Karpas-422 (cell line): Measurements from ENCODE around the gene HIPK1. TPM values are rescaled to one million over a fixed set of nuclear protein-coding genes. Genes with fewer than 3 reads are reported as not detected.
"Not testable (repeated sequence)": the region's sequence is repeated elsewhere in the genome, so short reads cannot be mapped to it uniquely, and the experiment has no call there.

Source experiments
- DNase-seq: peaks from one replicate; pipeline ENCODE4 v3.0.0-alpha.2; 2015
- H2AFZ ChIP-seq: fragments of 200-600 bp; sonication (generic); 2 replicates; pipeline ENCODE4 v1.6.1; 2014; ENCODE audit warnings: antibody characterized with exemption, low read length, mixed read lengths
- H3K27ac ChIP-seq: fragments of 200-600 bp; sonication (generic); 2 replicates; pipeline ENCODE4 v1.5.1; 2014; ENCODE audit warnings: mild to moderate bottlenecking, low read length, moderate library complexity
- H3K27me3 ChIP-seq: fragments of 200-600 bp; sonication (generic); 2 replicates; pipeline ENCODE4 v1.6.1; 2014; ENCODE audit warnings: low read length, mixed read lengths
- H3K36me3 ChIP-seq: fragments of 200-600 bp; sonication (generic); 2 replicates; pipeline ENCODE4 v1.6.1; 2014; ENCODE audit warnings: low read length, mixed read lengths; ENCODE audit not compliant: insufficient read depth
- H3K4me1 ChIP-seq: fragments of 200-600 bp; sonication (generic); 2 replicates; pipeline ENCODE4 v1.6.1; 2014; ENCODE audit warnings: mild to moderate bottlenecking, low read length, mixed read lengths
- H3K4me2 ChIP-seq: fragments of 200-600 bp; sonication (generic); 2 replicates; pipeline ENCODE4 v1.6.1; 2014; ENCODE audit warnings: low read length, low read depth, mild to moderate bottlenecking; ENCODE audit not compliant: poor library complexity, severe bottlenecking
- H3K4me3 ChIP-seq: fragments of 200-600 bp; sonication (generic); 2 replicates; pipeline ENCODE4 v1.5.1; 2014; ENCODE audit warnings: mild to moderate bottlenecking, antibody characterized with exemption, low read length, mixed read lengths
- H3K79me2 ChIP-seq: fragments of 200-600 bp; sonication (generic); 2 replicates; pipeline ENCODE4 v1.6.1; 2014; ENCODE audit warnings: mild to moderate bottlenecking, low read length, mixed read lengths
- H3K9ac ChIP-seq: fragments of 200-600 bp; sonication (generic); 2 replicates; pipeline ENCODE4 v1.6.0; 2014; ENCODE audit warnings: low read length
- H3K9me2 ChIP-seq: fragments of 200-600 bp; sonication (generic), shearing (Covaris generic); replicated peaks from 2 replicates; pipeline ENCODE4 v1.6.0; 2014; ENCODE audit warnings: mild to moderate bottlenecking, low read length, moderate library complexity; ENCODE audit not compliant: insufficient read depth
- H3K9me3 ChIP-seq: fragments of 300-700, 200-600 bp; sonication (generic); 2 replicates; pipeline ENCODE4 v1.6.1; 2014; ENCODE audit warnings: low read length, mixed read lengths
- H4K20me1 ChIP-seq: fragments of 200-600 bp; sonication (generic); 2 replicates; pipeline ENCODE4 v1.6.1; 2014; ENCODE audit warnings: mild to moderate bottlenecking, antibody characterized with exemption, low read length, low read depth; ENCODE audit not compliant: insufficient read depth
- total RNA-seq: library from RNA; depleted of rRNA; stranded (reverse); fragments of >200 nt; shearing (Covaris generic); gene quantifications from 2 replicates; pipeline ENCODE4 v1.2.3, GENCODE V29; 2014; ENCODE audit warnings: low replicate concordance

The HIPK1 gene
- total RNA-seq, 1 experiment from 2014 or later = 36.0 TPM

GRCh38 chr1:114008993-114009392 is 79.9 kb downstream of the HIPK1 start:
- H3K4me1 ChIP-seq = no peaks in the 10 kb centered on the region
- peaks cover 6% of the 10 kb centered on the region; the same call in 1 of the 2 replicates for H3K9me3 ChIP-seq
- H4K20me1 ChIP-seq = no peaks in the 10 kb centered on the region
- H2AFZ ChIP-seq = no peak overlapping the region
- H3K4me3 ChIP-seq = no peak overlapping the region
- no peaks in the 10 kb centered on the region for H3K79me2 ChIP-seq
- no peaks in the 10 kb centered on the region for H3K36me3 ChIP-seq
- no peak for DNase-seq
- no peak overlapping the region for H3K27ac ChIP-seq
- H3K27me3 ChIP-seq = no peaks in the 10 kb centered on the region
- H3K9ac ChIP-seq = no peak overlapping the region
- no peak overlapping the region for H3K4me2 ChIP-seq
- no peaks in the 10 kb centered on the region for H3K9me2 ChIP-seq

GRCh38 chr1:114009393-114009792 is 80.3 kb downstream of the HIPK1 start:
- Histone ChIP-seq H3K27me3 (no peaks in the 10 kb centered on the region), H3K4me1 (no peaks in the 10 kb centered on the region), H3K4me2 (no peak overlapping the region), H3K9ac (no peak overlapping the region), H3K9me3 (peaks cover 6% of the 10 kb centered on the region; the same call in 1 of the 2 replicates), H2AFZ (no peak overlapping the region), H3K4me3 (no peak overlapping the region), H4K20me1 (no peaks in the 10 kb centered on the region), H3K36me3 (no peaks in the 10 kb centered on the region), H3K9me2 (no peaks in the 10 kb centered on the region), H3K79me2 (no peaks in the 10 kb centered on the region), H3K27ac (no peak overlapping the region)
- DNase-seq = no peak

- Histone ChIP-seq H3K4me2 (no peak overlapping the region), H3K9ac (no peak overlapping the region), H3K9me3 (peaks cover 6% of the 10 kb centered on the region; the same call in 1 of the 2 replicates), H3K4me1 (no peaks in the 10 kb centered on the region), H2AFZ (no peak overlapping the region), H3K9me2 (no peaks in the 10 kb centered on the region), H3K79me2 (no peaks in the 10 kb centered on the region), H3K36me3 (no peaks in the 10 kb centered on the region), H3K27me3 (no peaks in the 10 kb centered on the region), H4K20me1 (no peaks in the 10 kb centered on the region), H3K4me3 (no peak overlapping the region), H3K27ac (no peak overlapping the region)
- no peak for DNase-seq
These were observed 81.5 kb downstream of the HIPK1 start for GRCh38 chr1:114010433-114011184.

- H3K27me3 ChIP-seq = no peaks in the 10 kb centered on the region
- H3K4me2 ChIP-seq = no peak overlapping the region
- H3K79me2 ChIP-seq = no peaks in the 10 kb centered on the region
- H3K36me3 ChIP-seq = no peaks in the 10 kb centered on the region
- H4K20me1 ChIP-seq = no peaks in the 10 kb centered on the region
- H3K4me1 ChIP-seq = no peaks in the 10 kb centered on the region
- no peaks in the 10 kb centered on the region for H3K9me2 ChIP-seq
- no peak for DNase-seq
- H3K9me3 ChIP-seq = peaks cover 2% of the 10 kb centered on the region; the same call in 1 of the 2 replicates
- H3K27ac ChIP-seq = no peak overlapping the region
- no peak overlapping the region for H3K9ac ChIP-seq
- H2AFZ ChIP-seq = no peak overlapping the region
- H3K4me3 ChIP-seq = no peak overlapping the region
These were observed 82.7 kb downstream of the HIPK1 start for GRCh38 chr1:114011796-114012195.

- DNase-seq = no peak
- Histone ChIP-seq H3K9ac (no peak overlapping the region), H3K9me2 (no peaks in the 10 kb centered on the region), H3K4me2 (no peak overlapping the region), H2AFZ (no peak overlapping the region), H3K36me3 (no peaks in the 10 kb centered on the region), H3K4me1 (no peaks in the 10 kb centered on the region), H3K79me2 (no peaks in the 10 kb centered on the region), H3K27me3 (no peaks in the 10 kb centered on the region), H3K4me3 (no peak overlapping the region), H4K20me1 (no peaks in the 10 kb centered on the region), H3K27ac (no peak overlapping the region), H3K9me3 (no peaks in the 10 kb centered on the region)
These were observed 86.0 kb downstream of the HIPK1 start for GRCh38 chr1:114015075-114015474.

- H3K4me3 ChIP-seq = not testable (repeated sequence)
These were observed 90.6 kb downstream of the HIPK1 start for GRCh38 chr1:114019724-114020123.

GRCh38 chr1:114021665-114022099 is 92.6 kb downstream of the HIPK1 start:
- no peaks in the 10 kb centered on the region for H4K20me1 ChIP-seq
- no peak overlapping the region for H3K4me2 ChIP-seq
- no peak for DNase-seq
- no peaks in the 10 kb centered on the region for H3K27me3 ChIP-seq
- no peak overlapping the region for H2AFZ ChIP-seq
- H3K36me3 ChIP-seq = no peaks in the 10 kb centered on the region
- no peaks in the 10 kb centered on the region for H3K9me2 ChIP-seq
- peaks cover 9% of the 10 kb centered on the region for H3K4me1 ChIP-seq
- H3K27ac ChIP-seq = no peak overlapping the region
- H3K4me3 ChIP-seq = no peak overlapping the region
- H3K79me2 ChIP-seq = no peaks in the 10 kb centered on the region
- H3K9me3 ChIP-seq = no peaks in the 10 kb centered on the region
- no peak overlapping the region for H3K9ac ChIP-seq

More at GRCh38 chr1:114019724-114020123, 90.6 kb downstream of the HIPK1 start:
- not testable (repeated sequence) for H3K4me1 ChIP-seq, H3K79me2 ChIP-seq, H3K9ac ChIP-seq, H3K4me2 ChIP-seq, H3K36me3 ChIP-seq, DNase-seq, H3K9me3 ChIP-seq, H2AFZ ChIP-seq, H3K27me3 ChIP-seq, H3K9me2 ChIP-seq, H4K20me1 ChIP-seq, H3K27ac ChIP-seq

- H3K9ac ChIP-seq = no peak overlapping the region
- no peaks in the 10 kb centered on the region for H3K9me2 ChIP-seq
- no peak overlapping the region for H2AFZ ChIP-seq
- no peak overlapping the region for H3K27ac ChIP-seq
- H3K4me2 ChIP-seq = no peak overlapping the region
- no peak for DNase-seq
- no peaks in the 10 kb centered on the region for H3K9me3 ChIP-seq
- H3K36me3 ChIP-seq = no peaks in the 10 kb centered on the region
- no peaks in the 10 kb centered on the region for H3K27me3 ChIP-seq
- H3K4me1 ChIP-seq = peaks cover 9% of the 10 kb centered on the region
- H3K79me2 ChIP-seq = no peaks in the 10 kb centered on the region
- H3K4me3 ChIP-seq = no peak overlapping the region
- no peaks in the 10 kb centered on the region for H4K20me1 ChIP-seq
These were observed 93.8 kb downstream of the HIPK1 start for GRCh38 chr1:114022877-114023276.
